ENCODE data around the gene RRP1.

DNA sequence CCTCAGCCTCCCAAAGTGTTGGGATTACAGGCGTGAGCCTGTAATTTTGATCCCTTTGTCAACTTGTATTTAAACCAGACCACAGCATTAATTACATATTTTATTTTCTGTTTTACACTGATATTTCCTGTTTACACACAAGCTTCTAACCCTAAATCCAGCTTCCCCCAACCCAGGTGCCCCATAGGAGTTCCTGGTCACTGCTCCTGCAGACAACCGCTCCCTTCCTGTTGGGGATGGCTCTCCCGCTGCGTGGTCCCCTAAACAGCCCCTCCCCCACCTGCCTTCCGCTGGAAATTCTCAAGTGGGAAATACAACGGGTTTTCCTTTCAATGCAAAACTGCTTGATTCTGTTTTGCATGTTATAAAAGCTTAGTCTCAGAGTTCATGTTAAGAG is 17.0 kb upstream of the RRP1 start:
- no peak for TF ChIP-seq CTCF (conservative IDR thresholded peaks at IDR 0.05; ENCODE audit: low read length)
- TF ChIP-seq EZH2phosphoT487 (IDR thresholded peaks at IDR 0.05; ENCODE audit: borderline replicate concordance, low read depth, low read length) = no peak

All from OCI-LY7 (cell line).